ENCODE measurements around the gene STK38. TPM values are rescaled to one million over a fixed set of nuclear protein-coding genes. Genes with fewer than 3 reads are reported as not detected.
A peak's percentile ranks its signal among the peaks of the same experiment; 100 is the strongest.

Gene STK38
- total and polyA plus RNA-seq, 9 of the 15 experiments (the other 6 are each of a cell fraction or from before 2014, with no cell fraction given), result 5.7 to 28.7 (median 19.5) TPM

DNA sequence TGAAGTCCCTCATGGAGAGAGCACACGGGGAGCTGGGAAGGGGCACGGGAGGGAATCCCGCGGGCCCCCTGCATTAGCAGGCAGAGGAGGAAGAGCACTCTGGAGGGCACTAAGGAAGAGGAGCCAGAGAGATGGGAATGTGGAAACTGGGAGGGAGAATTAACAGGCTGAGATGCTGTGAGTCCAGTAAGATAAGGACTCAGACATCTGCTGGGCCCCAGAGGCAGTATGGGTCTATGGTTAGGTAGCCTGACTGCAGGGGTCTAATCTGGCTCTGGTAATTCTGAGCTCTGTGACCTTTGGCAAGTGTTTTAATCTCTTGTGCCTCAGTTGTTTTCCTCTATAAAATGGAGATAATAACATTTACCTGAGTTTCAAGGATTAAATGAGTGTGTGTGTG is 31.2 kb upstream of the STK38 start:
- intact Hi-C loops (cut with micrococcal nuclease) (no loop called here), in situ Hi-C loops (cut with MboI) (no loop called here)
- Histone ChIP-seq H3K27ac (ENCODE audit: extremely low read depth, low read depth, low read length) (no peak overlapping the region), H3K9me3 (replicated peaks; ENCODE audit: control insufficient read depth, insufficient read depth, low read depth, low read length) (no peaks in the 10 kb centered on the region), H3K4me2 (ENCODE audit: insufficient read depth, low read length) (peak overlapping the region; percentile 38; the same call in 1 of the 2 replicates), H3K9me1 (ENCODE audit: control insufficient read depth, insufficient read depth, low read length) (no peaks in the 10 kb centered on the region), H2AFZ (ENCODE audit: low read depth, low read length) (peak overlapping the region; percentile 71), H3K9ac (ENCODE audit: insufficient read depth in 1 of 2, low read depth in 2 of 2, low read length in 2 of 2) (no peak overlapping the region), H3K79me2 (ENCODE audit: control insufficient read depth, insufficient read depth, low read length) (no peaks in the 10 kb centered on the region), H3K4me3 (no peak overlapping the region), H4K20me1 (replicated peaks; ENCODE audit: control insufficient read depth, insufficient read depth, low read length) (no peaks in the 10 kb centered on the region), H3K4me1 (replicated peaks in 1 of 2; ENCODE audit: control insufficient read depth in 2 of 2, insufficient read depth in 2 of 2, low read length in 2 of 2) (peaks cover 16 to 21% of the 10 kb centered on the region in 2 experiments; a peak in 4 of 5 replicates), H3K27me3 (ENCODE audit: control insufficient read depth in 2 of 2, insufficient read depth in 2 of 2, low read length in 2 of 2) (no peaks in the 10 kb centered on the region), H3K36me3 (ENCODE audit: control insufficient read depth, insufficient read depth, low read length) (no peaks in the 10 kb centered on the region)
- BruUV-seq (replicated peaks), result no TSS peak
- no peak for FAIRE-seq
- peak; percentile 76 for ATAC-seq
- POLR2A ChIA-PET, result interaction anchor here (0.6 to 2.6 kb wide), 3 partner anchors 16 to 160 kb away, joined by 3 to 20 read pairs (median 15); partner anchors contain the start of gene SRSF3
- CTCF ChIA-PET (ENCODE audit: low intra/inter-chr PET ratio), result no interaction called here
- DNase-seq (ENCODE audit: extremely low read depth in 1 of 4, low spot score in 3 of 4), result peak in 2 of 4 experiments; percentile 59 to 63
- TF ChIP-seq TCF3 (CRISPR knock-in tag; IDR thresholded peaks at IDR 0.05), result 0 out of 2 replicates have a peak, but pooled peaks have one; percentile 5
- TF ChIP-seq RCOR1 (IDR thresholded peaks at IDR 0.05; ENCODE audit: borderline replicate concordance in 1 of 2, low read depth in 2 of 2, low read length in 2 of 2), result 0 out of 4 replicates have a peak, but pooled peaks of 1 of the 2 experiments have one; percentile 35
- peak; percentile 41 for TF ChIP-seq CBFA2T3 (IDR thresholded peaks at IDR 0.05)
- no peak for TF ChIP-seq FOXA1 (IDR thresholded peaks at IDR 0.05; ENCODE audit: borderline replicate concordance)
- TF ChIP-seq ELF2 (CRISPR knock-in tag; IDR thresholded peaks at IDR 0.05), result 0 out of 2 replicates have a peak, but pooled peaks have one; percentile 15
- no peak for TF ChIP-seq CBX5 (IDR thresholded peaks at IDR 0.05; ENCODE audit: borderline replicate concordance, low read depth)
- no peak for TF ChIP-seq MXI1 (IDR thresholded peaks at IDR 0.05; ENCODE audit: low read depth, low read length)
- no peak for TF ChIP-seq MEF2D (tag; conservative IDR thresholded peaks at IDR 0.05; ENCODE audit: low read depth)
- 64% methylated on average over 4 of the region's 4 CpGs for WGBS (ENCODE audit: insufficient coverage, low coverage, missing lambda C conversion rate)

Measured in K562 (cell line).